DND-41 (cell line): ENCODE data around the gene NUTF2.

Experiments
- EZH2 ChIP-seq: IDR thresholded peaks from 3 replicates; pipeline ENCODE4 v1.6.1; 2012; ENCODE audit warnings: borderline replicate concordance, low read depth, mild to moderate bottlenecking, moderate library complexity, low read length, inconsistent platforms; ENCODE audit not compliant: severe bottlenecking
- TF ChIP-seq, protein P1 (sequence below): IDR thresholded peaks from 2 replicates; pipeline ENCODE4 v1.5.1; 2012; ENCODE audit warnings: borderline replicate concordance, low read length, moderate library complexity, mild to moderate bottlenecking; ENCODE audit not compliant: poor library complexity, severe bottlenecking; ENCODE audit errors: extremely low read depth

DNA sequence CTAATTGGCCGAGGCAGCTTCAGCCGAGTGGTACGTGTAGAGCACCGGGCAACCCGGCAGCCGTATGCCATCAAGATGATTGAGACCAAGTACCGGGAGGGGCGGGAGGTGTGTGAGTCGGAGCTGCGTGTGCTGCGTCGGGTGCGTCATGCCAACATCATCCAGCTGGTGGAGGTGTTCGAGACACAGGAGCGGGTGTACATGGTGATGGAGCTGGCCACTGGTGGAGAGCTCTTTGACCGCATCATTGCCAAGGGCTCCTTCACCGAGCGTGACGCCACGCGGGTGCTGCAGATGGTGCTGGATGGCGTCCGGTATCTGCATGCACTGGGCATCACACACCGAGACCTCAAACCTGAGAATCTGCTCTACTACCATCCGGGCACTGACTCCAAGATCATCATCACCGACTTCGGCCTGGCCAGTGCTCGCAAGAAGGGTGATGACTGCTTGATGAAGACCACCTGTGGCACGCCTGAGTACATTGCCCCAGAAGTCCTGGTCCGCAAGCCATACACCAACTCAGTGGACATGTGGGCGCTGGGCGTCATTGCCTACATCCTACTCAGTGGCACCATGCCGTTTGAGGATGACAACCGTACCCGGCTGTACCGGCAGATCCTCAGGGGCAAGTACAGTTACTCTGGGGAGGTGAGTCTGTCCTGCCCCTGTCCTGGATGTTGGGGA is 62.5 kb downstream of the NUTF2 start:
- TF ChIP-seq, protein P1, sequence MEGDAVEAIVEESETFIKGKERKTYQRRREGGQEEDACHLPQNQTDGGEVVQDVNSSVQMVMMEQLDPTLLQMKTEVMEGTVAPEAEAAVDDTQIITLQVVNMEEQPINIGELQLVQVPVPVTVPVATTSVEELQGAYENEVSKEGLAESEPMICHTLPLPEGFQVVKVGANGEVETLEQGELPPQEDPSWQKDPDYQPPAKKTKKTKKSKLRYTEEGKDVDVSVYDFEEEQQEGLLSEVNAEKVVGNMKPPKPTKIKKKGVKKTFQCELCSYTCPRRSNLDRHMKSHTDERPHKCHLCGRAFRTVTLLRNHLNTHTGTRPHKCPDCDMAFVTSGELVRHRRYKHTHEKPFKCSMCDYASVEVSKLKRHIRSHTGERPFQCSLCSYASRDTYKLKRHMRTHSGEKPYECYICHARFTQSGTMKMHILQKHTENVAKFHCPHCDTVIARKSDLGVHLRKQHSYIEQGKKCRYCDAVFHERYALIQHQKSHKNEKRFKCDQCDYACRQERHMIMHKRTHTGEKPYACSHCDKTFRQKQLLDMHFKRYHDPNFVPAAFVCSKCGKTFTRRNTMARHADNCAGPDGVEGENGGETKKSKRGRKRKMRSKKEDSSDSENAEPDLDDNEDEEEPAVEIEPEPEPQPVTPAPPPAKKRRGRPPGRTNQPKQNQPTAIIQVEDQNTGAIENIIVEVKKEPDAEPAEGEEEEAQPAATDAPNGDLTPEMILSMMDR = peak; percentile 4
- no peak for TF ChIP-seq EZH2
